K562 (cell line): ENCODE measurements around the gene PDCD1. TPM values are rescaled to one million over a fixed set of nuclear protein-coding genes. Genes with fewer than 3 reads are reported as not detected.

ENCODE experiments used
- ATAC-seq: fragments of 200-7000 bp; cut with Tn5 transposase; 3 replicates; pipeline ENCODE4 v1.9.1; 2020; ENCODE audit warnings: moderate library complexity
- BruUV-seq: library from RNA; stranded (reverse); fragments of 400-500 nt; replicated peaks from 2 replicates; lab custom pipeline; 2021; lab: Mats Ljungman, UMichigan
- CTCF ChIA-PET: fragments of 300-600 bp; formaldehyde crosslinking; extraction: SDS; loops from one replicate; lab custom pipeline; 2021; ENCODE audit warnings: low intra/inter-chr PET ratio; lab: Yijun Ruan, JAX
- POLR2A ChIA-PET: fragments of 300-600, 350-650 bp; sonication (Branson Sonifier 250); formaldehyde crosslinking; extraction: SDS; loops from one replicate; lab custom pipeline; 2021; ENCODE audit warnings: antibody characterized with exemption, inconsistent platforms; lab: Yijun Ruan, JAX
- DNase-seq, 4 experiments: peaks; one replicate each; pipeline versions ENCODE4 v3.0.0 to v3.0.0-alpha.2; 2011 to 2018; ENCODE audit warnings: low spot score in 3 of 4, mixed read lengths in 3 of 4; ENCODE audit errors: extremely low read depth in 1 of 4
- FAIRE-seq: peaks from 2 replicates; lab custom pipeline; 2011; peaks lifted over from hg19 to GRCh38; lab: Jason Lieb, UNC
- H2AFZ ChIP-seq: 2 replicates; pipeline ENCODE4 v1.6.0; 2011; ENCODE audit warnings: low read depth, low read length, control low read depth, inconsistent platforms
- H3K27ac ChIP-seq: fragments of 200-600 bp; 3 replicates; pipeline ENCODE4 v1.8.0; 2011; ENCODE audit warnings: low read depth, mild to moderate bottlenecking, control low read depth, inconsistent platforms, low read length, moderate library complexity, mixed read lengths; ENCODE audit errors: extremely low read depth
- H3K27me3 ChIP-seq, 2 experiments: fragments of 300-600 bp in 1 of 2; 2 replicates in 1 of 2; 3 replicates in 1 of 2; pipeline versions ENCODE4 v1.6.0 to v1.8.0; 2011; ENCODE audit warnings: inconsistent platforms in 2 of 2, low read length in 2 of 2, mild to moderate bottlenecking in 1 of 2, mixed read lengths in 1 of 2, moderate library complexity in 1 of 2; ENCODE audit not compliant: control insufficient read depth in 2 of 2, insufficient read depth in 2 of 2
- H3K36me3 ChIP-seq: fragments of 300-600 bp; 3 replicates; pipeline ENCODE4 v1.8.0; 2011; ENCODE audit warnings: mild to moderate bottlenecking, low read length, inconsistent platforms; ENCODE audit not compliant: control insufficient read depth, insufficient read depth
- H3K4me1 ChIP-seq, 2 experiments: fragments of 200-600 bp in 1 of 2; replicated peaks in 1 of 2; 2 replicates in 1 of 2; 3 replicates in 1 of 2; pipeline versions ENCODE4 v1.5.1 to v1.8.0; 2011; ENCODE audit warnings: inconsistent platforms in 2 of 2, low read length in 2 of 2, mild to moderate bottlenecking in 1 of 2, mixed read lengths in 1 of 2, moderate library complexity in 1 of 2; ENCODE audit not compliant: control insufficient read depth in 2 of 2, insufficient read depth in 2 of 2
- H3K4me2 ChIP-seq: 2 replicates; pipeline ENCODE4 v1.6.1; 2011; ENCODE audit warnings: low read length, control low read depth, inconsistent platforms, mixed read lengths; ENCODE audit not compliant: insufficient read depth
- H3K4me3 ChIP-seq: fragments of 200-600 bp; sonication (generic), shearing (Covaris generic); 2 replicates; pipeline ENCODE4 v1.5.1; 2016; ENCODE audit warnings: control low read depth, inconsistent platforms
- H3K79me2 ChIP-seq: fragments of 200-600 bp; 3 replicates; pipeline ENCODE4 v1.8.0; 2011; ENCODE audit warnings: low read length, inconsistent platforms; ENCODE audit not compliant: control insufficient read depth, insufficient read depth
- H3K9ac ChIP-seq, 2 experiments: 2 replicates each; pipeline versions ENCODE4 v1.6.0 to v1.6.1; 2011; ENCODE audit warnings: low read depth in 2 of 2, low read length in 2 of 2, control low read depth in 1 of 2, inconsistent platforms in 1 of 2, mild to moderate bottlenecking in 1 of 2, mixed read lengths in 1 of 2; ENCODE audit not compliant: insufficient read depth in 1 of 2
- H3K9me1 ChIP-seq: one replicate; pipeline ENCODE4 v1.6.0; 2011; ENCODE audit warnings: inconsistent platforms, mild to moderate bottlenecking, low read length, moderate library complexity; ENCODE audit not compliant: control insufficient read depth, insufficient read depth
- H3K9me3 ChIP-seq: replicated peaks from 2 replicates; pipeline ENCODE4 v1.5.1; 2011; ENCODE audit warnings: low read depth, low read length, inconsistent platforms; ENCODE audit not compliant: control insufficient read depth, insufficient read depth
- H4K20me1 ChIP-seq: replicated peaks from 2 replicates; pipeline ENCODE4 v1.6.1; 2011; ENCODE audit warnings: low read length, inconsistent platforms, mixed read lengths; ENCODE audit not compliant: control insufficient read depth, insufficient read depth
- ATF3 ChIP-seq, 2 experiments: fragments of 450-650 bp in 1 of 2; sonication (generic) in 1 of 2; formaldehyde crosslinking in 1 of 2; IDR thresholded peaks in 1 of 2; conservative IDR thresholded peaks in 1 of 2; 2 replicates each; pipeline versions ENCODE4 v1.6.1 to v1.8.1; 2016 to 2023; ENCODE audit warnings: mild to moderate bottlenecking in 2 of 2, moderate library complexity in 2 of 2, inconsistent platforms in 1 of 2, missing genetic modification reagents in 1 of 2
- BRD4 ChIP-seq: fragments of 200-600 bp; sonication (generic); IDR thresholded peaks from 2 replicates; pipeline ENCODE4 v1.6.1; 2017; ENCODE audit warnings: inconsistent platforms
- FUS ChIP-seq: fragments of 200-400 bp; formaldehyde crosslinking; optimal IDR thresholded peaks from 2 replicates; pipeline ENCODE3; 2017; ENCODE audit warnings: low read depth, low read length
- GABPA ChIP-seq: fragments of 200-800 bp; sonication (Bioruptor generic); conservative IDR thresholded peaks from 2 replicates; pipeline ENCODE4 v1.6.1; 2016; ENCODE audit warnings: low read depth, missing genetic modification characterization, missing compliant biosample characterization
- MBD1 ChIP-seq: fragments of 250-450 bp; sonication (Bioruptor Pico); IDR thresholded peaks from 2 replicates; pipeline ENCODE4 v1.8.0; 2022; ENCODE audit warnings: inconsistent platforms
- NCOA6 ChIP-seq: fragments of 450-650 bp; IDR thresholded peaks from 2 replicates; pipeline ENCODE4 v1.6.1; 2017; ENCODE audit warnings: mild to moderate bottlenecking
- NFRKB ChIP-seq: fragments of 450-650 bp; IDR thresholded peaks from 2 replicates; pipeline ENCODE4 v1.6.1; 2016; ENCODE audit warnings: low read depth
- PHB ChIP-seq: fragments of 250-450 bp; sonication (Bioruptor Pico); IDR thresholded peaks from 2 replicates; pipeline ENCODE4 v1.5.0; 2021
- PHB2 ChIP-seq: fragments of 450-650 bp; IDR thresholded peaks from 2 replicates; pipeline ENCODE4 v1.6.1; 2017; ENCODE audit warnings: low read depth
- THRA ChIP-seq: fragments of 450-650 bp; IDR thresholded peaks from 2 replicates; pipeline ENCODE4 v1.6.1; 2017; ENCODE audit warnings: mild to moderate bottlenecking, moderate library complexity
- TRIM24 ChIP-seq, 2 experiments: fragments of 450-650 bp; IDR thresholded peaks; 2 replicates each; pipeline ENCODE4 v1.6.1; 2016
- ZNF699 ChIP-seq: fragments of 250-450 bp; sonication (Bioruptor Pico); IDR thresholded peaks from 2 replicates; pipeline ENCODE4 v1.8.0; 2021; ENCODE audit warnings: mild to moderate bottlenecking, moderate library complexity; ENCODE audit not compliant: insufficient replicate concordance
- ZNF785 ChIP-seq: fragments of 250-450 bp; sonication (Bioruptor Pico); IDR thresholded peaks from 2 replicates; pipeline ENCODE4 v1.4.0; 2020; ENCODE audit warnings: mild to moderate bottlenecking
- WGBS: fragments of 100-300 bp; shearing (Covaris generic); methylation state at CpG from one replicate; pipeline ENCODE4 v1.1.6; 2016; ENCODE audit warnings: low coverage, mixed read lengths; ENCODE audit not compliant: insufficient coverage; ENCODE audit errors: missing lambda C conversion rate; 5-methylcytosine and 5-hydroxymethylcytosine counted together
- in situ Hi-C: fragments of 300-500 bp; cut with MboI; formaldehyde crosslinking; loops from 4 replicates; pipeline ENCODE4 v1.15.0; 2018; ENCODE audit warnings: inconsistent platforms, mixed read lengths
- intact Hi-C: fragments of 100-400 bp; cut with micrococcal nuclease; formaldehyde crosslinking; loops from 2 replicates; pipeline ENCODE4 v1.14.2; 2022
- polyA plus RNA-seq, 8 experiments: library from polyadenylated mRNA; depleted of rRNA in 4 of 8; stranded (reverse) in 5 of 8; unstranded in 3 of 8; fragments of >200 nt; fragmentation: Nextera tagmentation in 2 of 8; fragmentation: Illumina TruSeq in 1 of 8; extraction: Ambion mirVana in 2 of 8; extraction: Trizol in 1 of 8; gene quantifications; 2 replicates each; pipeline versions ENCODE4 v1.2.1 to v1.2.3, GENCODE V29; 2011 to 2014; ENCODE audit warnings: inconsistent platforms in 1 of 8, missing spikeins in 1 of 8
- total RNA-seq, 7 experiments: library from RNA; depleted of rRNA in 6 of 7; stranded (reverse); fragments of >200 nt in 6 of 7; fragmentation: Illumina TruSeq in 2 of 7; extraction: Trizol in 2 of 7; gene quantifications; 2 replicates each; pipeline versions ENCODE4 v1.2.1 to v1.2.3, GENCODE V29; 2011 to 2021; ENCODE audit warnings: low replicate concordance in 1 of 7

The PDCD1 gene
- total and polyA plus RNA-seq, 9 of the 15 experiments (the other 6 are each of a cell fraction or from before 2014, with no cell fraction given) = 0.15 to 2.5 (median 1.0) TPM; not detected in 2

- no peak for TF ChIP-seq NCOA6
- TF ChIP-seq THRA = no peak
- TF ChIP-seq PHB (CRISPR knock-in tag) = no peak
- TF ChIP-seq NFRKB = no peak
- no peak for TF ChIP-seq MBD1 (CRISPR knock-in tag)
- TF ChIP-seq BRD4 = no peak
Observed at GRCh38 chr2:241868661-241869081, 10.0 kb upstream of the PDCD1 start (continued).

- Histone ChIP-seq H3K27ac (no peak overlapping the region), H3K9ac (no peak overlapping the region), H2AFZ (no peak overlapping the region), H3K79me2 (no peaks in the 10 kb centered on the region), H3K9me1 (no peaks in the 10 kb centered on the region), H3K4me1 (peaks cover 0 to 54% of the 10 kb centered on the region in 2 experiments; a peak in 2 of 5 replicates), H3K4me3 (no peak overlapping the region), H3K9me3 (peaks cover 4% of the 10 kb centered on the region; the same call in 1 of the 2 replicates), H4K20me1 (peaks cover 5% of the 10 kb centered on the region), H3K4me2 (no peak overlapping the region), H3K27me3 (peaks cover 4 to 64% of the 10 kb centered on the region in 2 experiments; a peak in 4 of 5 replicates), H3K36me3 (no peaks in the 10 kb centered on the region)
- DNase-seq (no peak), ATAC-seq (no peak), FAIRE-seq (no peak)
- TF ChIP-seq TRIM24 (IDR thresholded peaks at IDR 0.05) (no peak), ATF3 (IDR thresholded peaks at IDR 0.05) (no peak), ATF3 (CRISPR knock-in tag; conservative IDR thresholded peaks at IDR 0.05) (no peak), PHB2 (no peak), ZNF699 (CRISPR knock-in tag) (no peak), BRD4 (no peak), FUS (no peak), GABPA (tag) (no peak), ZNF785 (CRISPR knock-in tag) (no peak)
- intact Hi-C loops (no loop called here), in situ Hi-C loops (no loop called here)
- no TSS peak for BruUV-seq
- CTCF ChIA-PET = no interaction called here
- POLR2A ChIA-PET = interaction anchor here (0.6 to 1.2 kb wide), 4 partner anchors 12 to 598 kb away, joined by 3 to 4 read pairs (median 4); no protein-coding TSS in a partner anchor
- 5% methylated on average over 15 of the region's 19 CpGs for WGBS
Observed at GRCh38 chr2:241867776-241868420, 9.2 kb upstream of the PDCD1 start.
